GM19468 (cell line): Measurements from ENCODE around the gene MORC1.
"Not testable (repeated sequence)": the region's sequence is repeated elsewhere in the genome, so short reads cannot be mapped to it uniquely, and the experiment has no call there.

Experiments
- ATAC-seq: cut with Tn5 transposase; IDR thresholded peaks from one replicate; pipeline ENCODE4 v1.9.1; 2021; ENCODE audit warnings: mild to moderate bottlenecking, moderate library complexity, moderate number of reproducible peaks; ENCODE audit not compliant: unreplicated experiment; ENCODE audit errors: extremely low read depth

Gene MORC1

GRCh38 chr3:109114746-109115145 is 3.2 kb downstream of the MORC1 start:
- ATAC-seq, result no peak

DNA sequence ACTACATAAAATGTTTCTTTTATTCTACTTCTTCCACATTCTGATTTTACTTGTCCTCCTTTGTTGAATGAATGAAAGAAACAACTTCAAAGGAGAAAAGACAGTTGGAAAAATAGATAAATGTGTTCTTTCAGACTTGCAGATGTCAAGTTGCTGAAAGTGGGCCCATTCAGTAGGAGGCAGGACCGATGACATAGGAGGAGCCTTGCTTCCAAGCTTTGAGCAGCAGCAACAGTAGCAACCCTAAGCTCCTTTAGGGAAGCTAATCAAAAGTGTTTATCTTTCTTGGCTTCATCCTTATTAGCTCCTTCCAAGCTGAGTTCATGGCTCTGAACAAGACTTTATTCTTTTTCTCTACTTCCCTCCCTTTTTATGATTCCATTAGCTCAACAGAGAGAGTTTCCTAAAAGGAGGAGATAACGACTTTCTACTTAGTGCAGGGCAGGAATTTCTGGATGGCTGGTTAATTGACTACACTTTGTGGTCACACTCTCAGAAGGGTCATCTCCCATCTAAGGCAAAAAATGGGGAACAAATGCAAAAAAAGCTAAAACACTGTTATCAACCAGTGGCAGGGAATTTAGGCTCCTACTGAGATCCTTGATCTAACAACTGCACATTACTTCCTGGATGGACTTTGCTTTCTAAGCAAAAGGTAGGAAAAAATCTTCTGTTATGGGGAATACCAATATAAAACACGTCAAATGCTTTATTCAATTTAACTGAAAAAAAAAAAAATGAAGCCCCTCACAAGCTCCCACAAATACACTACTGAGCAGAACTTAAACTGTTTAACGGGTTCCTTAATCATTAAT is 4.8 kb downstream of the MORC1 start:
- no peak for ATAC-seq

- ATAC-seq, result no peak
These were observed 8.4 kb downstream of the MORC1 start for GRCh38 chr3:109109574-109109973.

GRCh38 chr3:109098079-109098644 is 19.8 kb downstream of the MORC1 start:
- ATAC-seq, result no peak

- no peak for ATAC-seq
These were observed 22.8 kb downstream of the MORC1 start for GRCh38 chr3:109095166-109095565.

GRCh38 chr3:109093561-109093960 is 24.4 kb downstream of the MORC1 start:
- no peak for ATAC-seq

DNA sequence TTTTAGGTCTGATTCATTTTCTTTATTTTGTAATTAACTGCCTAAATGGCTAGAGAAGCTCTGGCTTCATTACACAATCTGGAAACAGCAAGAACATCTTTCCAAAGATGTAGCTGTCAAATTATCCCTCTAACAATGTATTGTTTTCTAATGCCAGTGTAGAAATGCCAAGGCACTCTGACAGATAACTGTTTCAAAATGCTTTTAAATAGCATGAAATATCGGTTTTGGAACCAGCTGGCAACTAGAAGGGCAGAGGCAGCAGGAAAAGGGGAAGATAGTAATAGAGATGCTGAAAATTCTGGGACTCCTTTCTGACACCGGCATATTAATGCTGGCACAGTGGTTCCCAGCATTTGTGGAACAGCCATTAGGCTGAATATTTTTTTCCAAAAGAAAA is 26.1 kb downstream of the MORC1 start:
- no peak for ATAC-seq

DNA sequence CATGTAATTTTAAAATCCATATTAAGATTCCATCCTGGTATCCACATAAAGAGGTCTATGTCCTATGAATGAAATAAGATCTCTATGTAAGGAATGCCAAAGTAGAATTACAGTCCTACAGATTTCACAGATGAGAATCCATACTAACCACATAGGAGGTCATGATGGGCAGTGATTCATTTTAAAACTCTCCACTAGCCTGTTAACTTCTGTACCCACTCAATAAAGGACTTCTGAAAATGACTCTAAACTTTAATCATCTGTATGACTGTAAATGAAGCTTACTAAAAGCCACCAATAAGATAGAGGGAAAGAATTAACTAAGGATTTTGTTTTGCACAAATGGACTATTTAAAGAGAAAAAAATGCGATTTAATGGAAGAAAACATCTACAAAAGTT is 28.7 kb downstream of the MORC1 start:
- no peak for ATAC-seq

DNA sequence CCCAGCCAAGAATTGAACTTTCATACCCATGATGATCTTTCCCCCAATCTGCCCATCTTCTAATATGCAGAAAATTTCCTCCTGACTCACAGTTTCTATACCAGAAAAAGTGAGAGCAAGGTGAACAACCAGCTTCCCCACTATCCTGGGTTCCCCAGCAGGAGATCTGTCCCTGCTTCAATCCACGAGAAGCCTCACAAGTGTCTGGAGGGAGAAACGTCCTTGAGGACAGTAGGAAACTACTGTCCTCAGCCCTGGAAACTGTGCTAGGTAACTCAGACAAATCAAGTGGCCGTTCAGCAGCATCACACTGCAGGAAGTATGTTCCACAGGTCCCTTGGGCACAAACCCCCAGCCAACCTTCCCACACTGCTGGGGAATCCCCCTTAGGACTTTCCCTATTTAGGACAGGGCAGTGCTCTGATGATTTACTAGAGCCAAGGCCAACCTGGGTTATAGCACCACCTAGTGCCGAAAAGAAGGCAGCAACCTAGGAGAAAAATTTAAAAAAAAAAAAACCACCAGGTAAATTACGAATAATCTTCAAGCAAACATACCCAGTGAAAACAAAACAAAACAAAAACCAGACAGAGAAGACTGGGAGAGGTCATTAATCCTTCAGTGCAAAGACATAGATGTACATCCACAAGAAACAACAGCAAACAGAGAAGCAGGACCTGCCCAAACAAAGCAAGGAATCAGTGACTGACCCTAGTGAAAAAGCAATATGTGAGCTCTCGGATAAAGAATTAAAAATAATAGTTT is 36.0 kb downstream of the MORC1 start:
- ATAC-seq, result peak; percentile 89

DNA sequence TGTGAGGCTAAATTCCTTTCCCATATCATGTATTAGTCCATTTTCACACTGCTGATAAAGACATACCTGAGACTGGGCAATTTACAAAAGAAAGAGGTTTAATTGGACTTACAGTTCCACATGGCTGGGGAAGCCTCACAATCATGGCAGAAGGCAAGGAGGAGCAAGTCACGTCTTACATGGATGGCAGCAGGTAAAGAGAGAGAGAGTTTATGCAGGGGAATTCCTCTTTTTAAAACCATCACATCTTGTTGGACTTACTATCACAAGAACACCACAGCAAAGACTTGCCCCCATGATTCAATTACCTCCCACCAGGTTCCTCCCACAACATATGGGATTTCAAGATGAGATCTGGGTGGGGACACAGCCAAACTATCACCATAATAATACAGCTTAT is 37.8 kb downstream of the MORC1 start:
- not testable (repeated sequence) for ATAC-seq

DNA sequence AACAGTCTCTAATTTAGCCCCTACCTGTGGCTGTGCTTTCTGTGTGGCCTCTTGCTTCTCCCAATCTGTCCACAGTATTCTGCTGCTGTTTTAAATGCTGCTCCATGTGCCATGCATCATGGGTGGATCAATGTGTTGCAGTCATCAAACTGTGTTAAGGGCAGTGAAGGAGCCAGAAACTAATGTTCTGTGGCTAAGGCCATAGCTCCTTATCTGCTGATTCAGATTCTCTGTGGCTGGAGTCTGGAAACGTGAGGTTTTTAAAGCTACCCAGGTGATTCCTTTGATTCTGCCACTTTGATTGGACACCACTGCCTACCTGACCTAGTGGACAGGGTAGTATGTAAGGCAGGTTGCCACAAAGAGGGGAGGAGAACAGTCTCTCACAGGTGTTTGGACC is 44.8 kb downstream of the MORC1 start:
- ATAC-seq, result no peak

GRCh38 chr3:109072194-109072593 is 45.7 kb downstream of the MORC1 start:
- ATAC-seq, result no peak

- ATAC-seq, result no peak
These were observed 46.4 kb downstream of the MORC1 start for GRCh38 chr3:109071350-109072142.

GRCh38 chr3:109070211-109070610 is 47.7 kb downstream of the MORC1 start:
- ATAC-seq, result no peak

DNA sequence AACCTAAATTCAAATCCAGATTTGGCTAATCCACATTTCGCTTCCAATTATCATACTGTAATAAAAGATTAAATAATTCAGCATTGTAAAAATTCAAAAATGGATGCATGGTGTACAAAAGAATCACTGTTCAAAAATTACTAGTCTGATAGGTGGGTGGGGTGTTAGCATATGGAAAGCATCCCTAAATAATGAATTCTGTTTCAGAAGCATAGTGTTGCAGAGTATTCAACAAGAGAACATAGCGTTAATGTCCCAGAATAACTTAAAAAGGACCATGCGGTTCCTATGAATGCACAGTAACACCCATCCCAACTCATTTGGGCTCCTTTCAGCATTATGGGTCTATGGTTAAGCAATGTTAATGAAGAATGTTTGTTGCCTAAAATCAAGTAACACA is 51.1 kb downstream of the MORC1 start:
- no peak for ATAC-seq

DNA sequence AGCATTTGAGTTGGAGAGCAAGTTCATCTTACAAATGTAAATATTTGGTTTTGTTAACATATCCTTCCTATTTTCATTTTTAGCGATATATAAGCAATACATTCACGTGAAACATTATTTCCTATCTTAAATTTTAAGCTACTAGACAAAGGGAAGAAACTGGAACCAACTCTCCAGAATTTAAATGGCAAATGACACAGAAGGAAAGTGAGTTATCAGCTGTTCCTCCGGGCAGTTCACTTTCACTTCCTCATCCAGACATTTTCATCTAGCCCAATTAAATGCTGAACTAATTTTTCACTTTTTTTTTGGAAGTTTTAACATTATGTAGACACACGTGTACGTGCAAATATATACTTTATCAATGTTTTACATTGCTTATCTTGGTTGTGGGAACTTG is 58.7 kb downstream of the MORC1 start:
- no peak for ATAC-seq

- ATAC-seq, result no peak
These were observed 60.3 kb downstream of the MORC1 start for GRCh38 chr3:109057616-109058015.

- no peak for ATAC-seq
These were observed 60.9 kb downstream of the MORC1 start for GRCh38 chr3:109057056-109057455.

GRCh38 chr3:109050591-109051167 is 67.3 kb downstream of the MORC1 start:
- ATAC-seq, result peak; percentile 31

GRCh38 chr3:109047366-109047765 is 70.6 kb downstream of the MORC1 start:
- ATAC-seq, result no peak
